Measurements from ENCODE around the gene TMEM200A. TPM values are rescaled to one million over a fixed set of nuclear protein-coding genes. Genes with fewer than 3 reads are reported as not detected.

Gene TMEM200A
- total and polyA plus RNA-seq, 2 of the 8 experiments (the other 6 are each of a cell fraction or from before 2014, with no cell fraction given), result 6.2 to 13.9 TPM

DNA sequence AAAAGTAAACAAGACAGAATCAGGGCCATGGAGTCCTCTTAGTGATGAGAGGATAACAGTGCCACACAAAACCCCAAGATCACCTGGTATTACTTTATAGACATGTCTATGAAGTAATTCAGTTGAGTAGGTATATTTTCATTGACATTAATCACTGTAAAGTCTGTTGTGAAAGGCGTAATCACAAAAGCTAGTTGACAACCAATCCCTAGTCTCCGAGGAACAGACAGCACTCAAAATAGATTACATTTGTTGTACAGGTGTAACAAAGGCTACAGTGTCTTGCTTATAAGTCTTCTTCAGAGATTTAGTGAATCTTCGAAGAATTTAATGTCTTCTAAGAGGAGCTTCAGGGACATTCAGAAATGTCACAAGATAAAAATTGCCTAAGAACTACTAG is 120.1 kb downstream of the TMEM200A start:
- Histone ChIP-seq H3K56ac (replicated peaks; ENCODE audit: insufficient read length, low read depth, low read length) (no peak overlapping the region), H3K27me3 (replicated peaks in 1 of 4; ENCODE audit: control insufficient read depth in 3 of 4, extremely low read depth in 1 of 4, insufficient read depth in 3 of 4, low read length in 3 of 4) (no peaks in the 10 kb centered on the region), H3K9me3 (ENCODE audit: insufficient read depth in 2 of 2, low read depth in 1 of 2, low read length in 1 of 2) (no peaks in the 10 kb centered on the region), H3K14ac (ENCODE audit: insufficient read length) (no peak overlapping the region), H3K79me2 (ENCODE audit: control insufficient read depth in 1 of 2, insufficient read depth in 2 of 2, low read length in 2 of 2) (no peaks in the 10 kb centered on the region), H2AK5ac (ENCODE audit: low read depth, low read length) (no peak overlapping the region), H4K8ac (ENCODE audit: extremely low read depth, insufficient read depth, low read length) (no peak overlapping the region), H3K23me2 (ENCODE audit: low read depth, low read length) (no peaks in the 10 kb centered on the region), H3K79me1 (ENCODE audit: low read depth, low read length) (no peaks in the 10 kb centered on the region), H4K5ac (ENCODE audit: insufficient read length, low read depth, low read length) (no peak overlapping the region), H3K4me3 (ENCODE audit: extremely low read depth in 1 of 4, insufficient read depth in 2 of 4, low read depth in 3 of 4, low read length in 4 of 4) (no peak overlapping the region), H2AFZ (ENCODE audit: low read length) (no peak overlapping the region), H3K4me1 (replicated peaks in 1 of 4; ENCODE audit: control insufficient read depth in 3 of 4, insufficient read depth in 4 of 4, low read length in 3 of 4) (no peaks in the 10 kb centered on the region), H2BK15ac (ENCODE audit: low read length) (no peak overlapping the region), H3K36me3 (ENCODE audit: control insufficient read depth in 2 of 4, insufficient read depth in 4 of 4, low read length in 3 of 4) (no peaks in the 10 kb centered on the region), H4K20me1 (replicated peaks in 1 of 2; ENCODE audit: control insufficient read depth in 1 of 2, insufficient read depth in 2 of 2, low read length in 2 of 2) (no peaks in the 10 kb centered on the region), H2BK12ac (ENCODE audit: low read depth, low read length) (no peak overlapping the region), H2BK120ac (replicated peaks; ENCODE audit: low read depth, low read length) (no peak overlapping the region), H3K4me2 (ENCODE audit: insufficient read depth in 1 of 2, low read depth in 2 of 2, low read length in 2 of 2) (no peak overlapping the region), H3K9ac (replicated peaks in 1 of 4; ENCODE audit: extremely low read depth in 1 of 4, low read depth in 3 of 4, low read length in 3 of 4) (no peak overlapping the region), H2BK20ac (ENCODE audit: low read length) (no peak overlapping the region), H3K23ac (ENCODE audit: insufficient read length) (no peak overlapping the region), H4K91ac (replicated peaks; ENCODE audit: insufficient read length, low read length) (no peak overlapping the region), H3K4ac (replicated peaks; ENCODE audit: insufficient read length, low read depth, low read length) (no peak overlapping the region), H3K27ac (ENCODE audit: low read depth, low read length) (no peak overlapping the region), H3K18ac (ENCODE audit: extremely low read depth, low read length) (no peak overlapping the region), H2BK5ac (ENCODE audit: low read depth, low read length) (no peak overlapping the region)
- DNase-seq (ENCODE audit: low read depth in 1 of 2, low spot score in 2 of 2), result no peak
- TF ChIP-seq TEAD4 (IDR thresholded peaks at IDR 0.05; ENCODE audit: low read depth, low read length), result no peak
- no peak for TF ChIP-seq HDAC6 (IDR thresholded peaks at IDR 0.05; ENCODE audit: low read depth, low read length)
- no peak for TF ChIP-seq MAX (IDR thresholded peaks at IDR 0.05)
- TF ChIP-seq CREB1 (IDR thresholded peaks at IDR 0.05), result no peak
- TF ChIP-seq ATF3 (IDR thresholded peaks at IDR 0.05; ENCODE audit: insufficient read depth, low read depth, low read length), result no peak
- no peak for TF ChIP-seq GTF2F1 (IDR thresholded peaks at IDR 0.05; ENCODE audit: borderline replicate concordance, low read depth, low read length)
- no peak for TF ChIP-seq EP300 (IDR thresholded peaks at IDR 0.05; ENCODE audit: borderline replicate concordance in 1 of 2, low read depth in 2 of 2, low read length in 2 of 2)
- no peak for TF ChIP-seq BACH1 (IDR thresholded peaks at IDR 0.05; ENCODE audit: low read length)
- TF ChIP-seq TAF1 (IDR thresholded peaks at IDR 0.05; ENCODE audit: low read depth, low read length), result no peak
- FAIRE-seq, result no peak
- 76% methylated on average over 3 of the region's 3 CpGs; no CpG with 5 or more reads in 1 of the 2 experiments for WGBS, 2 experiments (ENCODE audit: extremely low coverage in 1 of 2, insufficient coverage in 1 of 2, insufficient read length in 1 of 2, insufficient replicate concordance in 2 of 2, low coverage in 1 of 2, low lambda C conversion rate in 2 of 2, missing lambda C conversion rate in 1 of 2)
- CTCF ChIA-PET (ENCODE audit: partially characterized antibody), result no interaction called here
- POLR2A ChIA-PET (ENCODE audit: partially characterized antibody), result no interaction called here
